ENCODE data around the gene AGTRAP.

AGTRAP gene

DNA sequence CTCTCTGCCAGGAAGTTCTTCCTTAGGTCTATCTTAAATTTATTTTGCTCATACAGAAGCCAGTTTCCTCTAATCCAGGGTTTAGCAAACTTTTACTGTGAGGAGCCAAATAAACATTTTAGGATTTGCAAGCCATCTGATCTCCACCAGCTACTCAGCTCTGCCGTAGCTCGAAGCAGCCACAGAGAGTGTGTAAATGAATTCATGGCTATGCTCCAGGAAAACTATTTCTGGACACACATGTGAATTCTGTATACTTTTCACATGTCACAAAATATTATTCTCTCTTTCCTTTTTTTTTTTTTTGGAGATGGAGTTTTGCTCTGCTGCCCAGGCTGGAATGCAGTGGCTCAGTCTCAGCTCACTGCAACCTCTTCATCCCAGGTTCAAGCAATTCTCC is 13.4 kb upstream of the AGTRAP start:
- TF ChIP-seq CTCF (conservative IDR thresholded peaks at IDR 0.05; ENCODE audit: low read depth, low read length) = no peak
- no peaks in the 10 kb centered on the region for H3K36me3 ChIP-seq (ENCODE audit: insufficient read depth)
- no peak overlapping the region for H3K9ac ChIP-seq
- H4K20me1 ChIP-seq (ENCODE audit: insufficient read depth) = no peaks in the 10 kb centered on the region
- no peak overlapping the region for H3K4me3 ChIP-seq (IDR thresholded peaks at IDR 0.05; ENCODE audit: insufficient read depth, low read depth, low read length)
- H2AFZ ChIP-seq (ENCODE audit: low read depth) = no peak overlapping the region
- H3K79me2 ChIP-seq (ENCODE audit: insufficient read depth, low read depth) = no peaks in the 10 kb centered on the region
- H3K4me1 ChIP-seq (ENCODE audit: low read depth, poor library complexity, severe bottlenecking) = peaks cover 6% of the 10 kb centered on the region
- peaks cover 57% of the 10 kb centered on the region; the same call in 1 of the 2 replicates for H3K27me3 ChIP-seq (ENCODE audit: insufficient read depth, low read depth)
- no peak overlapping the region for H3K27ac ChIP-seq
- H3K4me2 ChIP-seq = no peak overlapping the region

DNA sequence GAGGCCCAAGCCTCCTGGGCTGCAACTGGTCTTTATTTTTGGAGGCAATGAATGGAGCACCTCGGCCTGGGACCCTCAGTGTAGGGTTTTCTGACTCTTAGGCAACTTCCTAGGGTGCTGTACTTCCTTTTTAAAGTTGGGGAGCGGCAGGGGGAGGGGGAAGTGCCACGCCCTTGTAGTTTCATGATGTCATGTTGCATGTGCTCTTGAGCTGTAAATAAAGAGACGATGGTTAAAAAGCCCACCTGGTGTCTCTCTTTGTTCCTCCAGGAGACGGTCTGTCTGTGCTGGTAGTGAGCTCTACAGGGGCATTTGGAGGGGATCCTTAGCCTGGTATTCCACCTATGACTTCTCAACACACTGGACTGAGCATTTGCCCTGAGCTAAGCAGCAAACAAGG is 10.3 kb upstream of the AGTRAP start:
- H3K36me3 ChIP-seq (ENCODE audit: insufficient read depth) = no peaks in the 10 kb centered on the region
- peaks cover 43% of the 10 kb centered on the region; the same call in 1 of the 2 replicates for H3K27me3 ChIP-seq (ENCODE audit: insufficient read depth, low read depth)
- no peak overlapping the region for H3K9ac ChIP-seq
- H3K4me2 ChIP-seq = no peak overlapping the region
- no peaks in the 10 kb centered on the region for H3K79me2 ChIP-seq (ENCODE audit: insufficient read depth, low read depth)
- no peak for TF ChIP-seq CTCF (conservative IDR thresholded peaks at IDR 0.05; ENCODE audit: low read depth, low read length)
- no peak overlapping the region for H3K27ac ChIP-seq
- H3K4me3 ChIP-seq (IDR thresholded peaks at IDR 0.05; ENCODE audit: insufficient read depth, low read depth, low read length) = no peak overlapping the region
- no peak overlapping the region for H2AFZ ChIP-seq (ENCODE audit: low read depth)
- H3K4me1 ChIP-seq (ENCODE audit: low read depth, poor library complexity, severe bottlenecking) = no peaks in the 10 kb centered on the region
- H4K20me1 ChIP-seq (ENCODE audit: insufficient read depth) = no peaks in the 10 kb centered on the region

- Histone ChIP-seq H3K4me1 (ENCODE audit: low read depth, poor library complexity, severe bottlenecking) (no peaks in the 10 kb centered on the region), H3K4me2 (no peak overlapping the region), H3K36me3 (ENCODE audit: insufficient read depth) (no peaks in the 10 kb centered on the region), H3K27ac (no peak overlapping the region), H4K20me1 (ENCODE audit: insufficient read depth) (no peaks in the 10 kb centered on the region), H3K79me2 (ENCODE audit: insufficient read depth, low read depth) (no peaks in the 10 kb centered on the region), H3K27me3 (ENCODE audit: insufficient read depth, low read depth) (peaks cover 30% of the 10 kb centered on the region; the same call in 1 of the 2 replicates), H2AFZ (ENCODE audit: low read depth) (no peak overlapping the region), H3K9ac (no peak overlapping the region), H3K4me3 (IDR thresholded peaks at IDR 0.05; ENCODE audit: insufficient read depth, low read depth, low read length) (no peak overlapping the region)
- TF ChIP-seq CTCF (conservative IDR thresholded peaks at IDR 0.05; ENCODE audit: low read depth, low read length) = no peak
Observed at GRCh38 chr1:11727119-11727518, 8.8 kb upstream of the AGTRAP start.

GRCh38 chr1:11728126-11728806 is 7.7 kb upstream of the AGTRAP start:
- Histone ChIP-seq H4K20me1 (ENCODE audit: insufficient read depth) (no peaks in the 10 kb centered on the region), H3K9ac (no peak overlapping the region), H3K4me2 (no peak overlapping the region), H3K79me2 (ENCODE audit: insufficient read depth, low read depth) (no peaks in the 10 kb centered on the region), H3K4me3 (IDR thresholded peaks at IDR 0.05; ENCODE audit: insufficient read depth, low read depth, low read length) (no peak overlapping the region), H3K4me1 (ENCODE audit: low read depth, poor library complexity, severe bottlenecking) (no peaks in the 10 kb centered on the region), H3K27ac (no peak overlapping the region), H3K27me3 (ENCODE audit: insufficient read depth, low read depth) (peaks cover 23% of the 10 kb centered on the region; the same call in 1 of the 2 replicates), H3K36me3 (ENCODE audit: insufficient read depth) (no peaks in the 10 kb centered on the region), H2AFZ (ENCODE audit: low read depth) (no peak overlapping the region)
- TF ChIP-seq CTCF (conservative IDR thresholded peaks at IDR 0.05; ENCODE audit: low read depth, low read length) = no peak

Data from KMS-11 (cell line).